Transverse colon (tissue), 4 donors: ENCODE measurements around the gene RGS7.

Source experiments
- CTCF ChIP-seq, 5 experiments: fragments of 200-600 bp in 3 of 5; fragments of 450-650 bp in 2 of 5; sonication (generic) in 3 of 5; IDR thresholded peaks; 1 replicate in 2 of 5; 2 replicates in 3 of 5; pipeline ENCODE4 v1.5.1; 2016 to 2017; ENCODE audit warnings: antibody characterized with exemption in 5 of 5, inconsistent platforms in 3 of 5, mild to moderate bottlenecking in 2 of 5, moderate library complexity in 1 of 5
- POLR2AphosphoS5 ChIP-seq, 3 donors: sonication (generic); formaldehyde crosslinking; IDR thresholded peaks; one replicate each; pipeline ENCODE4 v1.6.1; 2016; ENCODE audit warnings: antibody characterized with exemption in 3 of 3

GRCh38 chr1:241235256-241235897 lies 121.6 kb downstream of the RGS7 start:
- TF ChIP-seq CTCF (IDR thresholded peaks at IDR 0.05) (no peak), POLR2AphosphoS5 (IDR thresholded peaks at IDR 0.05) (no peak)
